ENCODE results near the gene PITPNM3. TPM values are rescaled to one million over a fixed set of nuclear protein-coding genes. Genes with fewer than 3 reads are reported as not detected.

PITPNM3 gene
- total and polyA plus RNA-seq, 2 of the 13 experiments (the other 11 are each of a cell fraction or from before 2014, with no cell fraction given): 0.13 to 0.29 TPM

DNA sequence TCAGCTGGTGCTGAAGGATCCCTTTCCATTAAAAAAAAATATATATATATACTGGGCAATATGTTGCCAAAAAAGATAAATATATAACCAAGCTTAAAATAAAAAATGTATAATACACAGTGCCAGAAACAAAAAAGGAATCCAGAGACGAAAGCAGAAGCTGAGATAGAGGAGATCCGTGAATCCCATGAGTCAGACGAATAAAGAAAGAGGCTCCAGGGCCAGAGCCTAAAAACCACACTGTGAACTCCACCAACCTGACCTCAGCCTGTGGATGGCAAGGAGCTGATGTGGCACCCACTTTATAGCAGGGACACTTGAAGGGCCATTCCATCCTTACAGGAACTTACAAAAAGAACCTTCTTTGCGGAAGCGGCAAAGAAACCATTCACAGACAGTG, 34.8 kb downstream of the PITPNM3 start:
- FAIRE-seq (no peak), DNase-seq (ENCODE audit: low spot score) (no peak), ATAC-seq (no peak)
- intact Hi-C loops (cut with micrococcal nuclease; ENCODE audit: unreplicated experiment): no loop called here
- H3K79me2 ChIP-seq (ENCODE audit: insufficient read depth, low read length): no peaks in the 10 kb centered on the region
- no peak overlapping the region for H2AFZ ChIP-seq (ENCODE audit: low read length)
- POLR2A ChIA-PET: no interaction called here
- H3K27me3 ChIP-seq (ENCODE audit: control insufficient read depth in 1 of 2, insufficient read depth in 2 of 2, low read length in 2 of 2): no peaks in the 10 kb centered on the region
- BruUV-seq (replicated peaks): no TSS peak
- in situ Hi-C loops (cut with HindIII; ENCODE audit: extremely low pct_ligation_motif_present, low pct_unique_long_range_greater_than_20kb): no loop called here
- no peak overlapping the region for H3K9ac ChIP-seq (ENCODE audit: insufficient read depth, low read depth, low read length)
- H3K4me2 ChIP-seq (ENCODE audit: low read depth, low read length): no peak overlapping the region
- H3K9me3 ChIP-seq (ENCODE audit: low read length): no peaks in the 10 kb centered on the region
- CTCF ChIA-PET (ENCODE audit: low intra/inter-chr PET ratio, low total read pairs): no interaction called here
- no peaks in the 10 kb centered on the region for H3K36me3 ChIP-seq (replicated peaks in 1 of 2; ENCODE audit: control insufficient read depth in 1 of 2, insufficient read depth in 2 of 2, low read length in 2 of 2)
- no peak overlapping the region for H3K27ac ChIP-seq (ENCODE audit: extremely low read length, insufficient read depth, low read length)
- 95% methylated on average over 5 of the region's 5 CpGs for WGBS (ENCODE audit: low lambda C conversion rate)
- no peak overlapping the region for H3K4me3 ChIP-seq (replicated peaks in 1 of 3; ENCODE audit: insufficient read depth in 1 of 3, low read depth in 2 of 3, low read length in 3 of 3)
- H4K20me1 ChIP-seq (ENCODE audit: insufficient read depth, low read length): no peaks in the 10 kb centered on the region
- peaks cover 12% of the 10 kb centered on the region for H3K4me1 ChIP-seq (ENCODE audit: insufficient read depth, low read length)
- TF ChIP-seq KDM2A (CRISPR knock-in tag; IDR thresholded peaks at IDR 0.05; ENCODE audit: borderline replicate concordance, low read depth): no peak
- no peak for TF ChIP-seq MTA1 (CRISPR knock-in tag; IDR thresholded peaks at IDR 0.05; ENCODE audit: borderline replicate concordance)
- no peak for TF ChIP-seq KDM6A (CRISPR knock-in tag; IDR thresholded peaks at IDR 0.05; ENCODE audit: low read depth)
- TF ChIP-seq ZNF441 (CRISPR knock-in tag; IDR thresholded peaks at IDR 0.05; ENCODE audit: borderline replicate concordance): no peak
- no peak for TF ChIP-seq ZNF749 (CRISPR knock-in tag; IDR thresholded peaks at IDR 0.05; ENCODE audit: borderline replicate concordance)
- TF ChIP-seq ZNF724P (CRISPR knock-in tag; IDR thresholded peaks at IDR 0.05; ENCODE audit: borderline replicate concordance): no peak
- no peak for TF ChIP-seq TBL1XR1 (IDR thresholded peaks at IDR 0.05; ENCODE audit: borderline replicate concordance, low read length, partially characterized antibody)
- TF ChIP-seq MED8 (CRISPR knock-in tag; IDR thresholded peaks at IDR 0.05; ENCODE audit: insufficient replicate concordance): no peak
- TF ChIP-seq HNF1A (IDR thresholded peaks at IDR 0.05; ENCODE audit: low read depth): no peak
- no peak for TF ChIP-seq HNF1A (CRISPR knock-in tag; IDR thresholded peaks at IDR 0.05; ENCODE audit: borderline replicate concordance)
- TF ChIP-seq ZNF142 (CRISPR knock-in tag; IDR thresholded peaks at IDR 0.05): no peak
- TF ChIP-seq, protein P1, sequence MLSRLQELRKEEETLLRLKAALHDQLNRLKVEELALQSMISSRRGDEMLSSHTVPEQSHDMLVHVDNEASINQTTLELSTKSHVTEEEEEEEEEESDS (CRISPR knock-in tag; IDR thresholded peaks at IDR 0.05; ENCODE audit: borderline replicate concordance): no peak
- no peak for TF ChIP-seq MAFG (CRISPR knock-in tag; IDR thresholded peaks at IDR 0.05)
- TF ChIP-seq SNAPC2 (CRISPR knock-in tag; IDR thresholded peaks at IDR 0.05): no peak

Data from HepG2 (cell line).